Stomach (tissue), 9 donors: ENCODE data around the gene MYLK2. TPM values are rescaled to one million over a fixed set of nuclear protein-coding genes. Genes with fewer than 3 reads are reported as not detected.

Experiments used
- DNase-seq, 2 donors: peaks; one replicate each; pipeline versions ENCODE4 v3.0.0 to v3.0.0-alpha.2; 2013 to 2019
- H3K27ac ChIP-seq, 5 donors: fragments of 200-600 bp in 4 of 5; sonication (generic) in 4 of 5; one replicate each; pipeline ENCODE4 v1.5.1; 2013 to 2019; ENCODE audit warnings: mild to moderate bottlenecking in 1 of 5, moderate library complexity in 1 of 5
- H3K27me3 ChIP-seq, 3 donors: fragments of 200-600 bp; sonication (generic); one replicate each; pipeline ENCODE4 v1.5.1; 2017 to 2019; ENCODE audit warnings: mixed run types in 1 of 3
- H3K36me3 ChIP-seq, 4 donors: fragments of 200-600 bp; sonication (generic); 1 replicate in 3 of 4; 2 replicates in 1 of 4; pipeline ENCODE4 v1.5.1; 2016 to 2019
- H3K4me1 ChIP-seq, 4 donors: fragments of 200-600 bp; sonication (generic); one replicate each; pipeline ENCODE4 v1.5.1; 2016 to 2019
- H3K4me3 ChIP-seq, 4 donors: fragments of 200-600 bp; sonication (generic) in 3 of 4; one replicate each; pipeline ENCODE4 v1.5.1; 2016 to 2019; ENCODE audit warnings: mild to moderate bottlenecking in 1 of 4
- H3K9me3 ChIP-seq, 4 donors: fragments of 200-600 bp; sonication (generic); one replicate each; pipeline ENCODE4 v1.5.1; 2016 to 2019
- CTCF ChIP-seq, 7 experiments: fragments of 450-650 bp in 4 of 7; fragments of 200-600 bp in 3 of 7; sonication (generic) in 3 of 7; IDR thresholded peaks; one replicate each; pipeline ENCODE4 v1.5.1; 2016 to 2019; ENCODE audit warnings: antibody characterized with exemption in 7 of 7, control low read depth in 2 of 7, mild to moderate bottlenecking in 1 of 7
- EP300 ChIP-seq: sonication (generic); formaldehyde crosslinking; IDR thresholded peaks from one replicate; pipeline ENCODE4 v1.6.1; 2017; ENCODE audit warnings: antibody characterized with exemption
- POLR2A ChIP-seq, 4 donors: fragments of 450-650 bp; IDR thresholded peaks; one replicate each; pipeline ENCODE4 v1.6.1; 2016; ENCODE audit warnings: antibody characterized with exemption in 4 of 4, control low read depth in 2 of 4, mild to moderate bottlenecking in 1 of 4, moderate library complexity in 1 of 4
- POLR2AphosphoS5 ChIP-seq, 3 donors: sonication (generic); formaldehyde crosslinking; IDR thresholded peaks; one replicate each; pipeline ENCODE4 v1.6.1; 2016; ENCODE audit warnings: antibody characterized with exemption in 3 of 3
- WGBS, 5 donors: extraction: QIAGEN DNeasy Blood & Tissue Kit in 3 of 5; methylation state at CpG; one replicate each; pipeline versions ENCODE4 v1.1.5 to v1.1.7; 2013 to 2018; 5-methylcytosine and 5-hydroxymethylcytosine counted together
- intact Hi-C: fragments of 100-400 bp; cut with DNase I; formaldehyde crosslinking; loops from one replicate; pipeline ENCODE4 v1.15.1; 2023; ENCODE audit warnings: low total_unique reads
- polyA plus RNA-seq, 3 donors: library from polyadenylated mRNA; stranded (reverse); fragments of 200-250 nt; gene quantifications; one replicate each; pipeline ENCODE4 v1.2.3, GENCODE V29; 2013
- total RNA-seq, 5 donors: library from RNA; depleted of rRNA; stranded (reverse); fragments of >200 nt; gene quantifications; one replicate each; pipeline versions ENCODE4 v1.1.0 to v1.2.3, GENCODE V29; 2014 to 2016
- donor health status: healthy with polysubstance abuse.
- donor health status: Bipolar disorder and iron deficiency.
- donor health status: healthy.

Gene MYLK2
- total and polyA plus RNA-seq, 8 donors = 0.19 to 0.45 (median 0.37) TPM; not detected in 3

- H3K9me3 ChIP-seq = no peaks in the 10 kb centered on the region
- TF ChIP-seq POLR2A (IDR thresholded peaks at IDR 0.05) (no peak), EP300 (no peak), CTCF (IDR thresholded peaks at IDR 0.05) (no peak), POLR2AphosphoS5 (IDR thresholded peaks at IDR 0.05) (no peak)
- intact Hi-C loops = no loop called here
- no peak for DNase-seq
- no peak overlapping the region for H3K27ac ChIP-seq
- 67 to 83% (median 76%) methylated on average over 9 to 12 of the region's 12 CpGs for WGBS, 5 donors
- peaks cover 6 to 24% (median 23%) of the 10 kb centered on the region in 4 donors for H3K4me1 ChIP-seq
- peaks cover 0 to 27% (median 20%) of the 10 kb centered on the region in 3 donors for H3K27me3 ChIP-seq
- peak overlapping the region in 3 of 4 donors; percentile 60 to 93 (median 78) for H3K4me3 ChIP-seq
- H3K36me3 ChIP-seq = no peaks in the 10 kb centered on the region
Measured at GRCh38 chr20:31868853-31869672, 49.9 kb downstream of the MYLK2 start.

GRCh38 chr20:31869673-31869941 is 50.5 kb downstream of the MYLK2 start:
- DNase-seq = no peak
- WGBS, 5 donors = 0 to 19% (median 8%) methylated on average over 1 of the region's 1 CpG
- Histone ChIP-seq H3K36me3 (no peaks in the 10 kb centered on the region), H3K27me3 (peaks cover 0 to 27% (median 20%) of the 10 kb centered on the region in 3 donors), H3K27ac (peak overlapping the region in 2 of 5 donors; percentile 74 to 76), H3K4me3 (peak overlapping the region; percentile 60 to 93 (median 72)), H3K4me1 (peaks cover 6 to 24% (median 23%) of the 10 kb centered on the region in 4 donors), H3K9me3 (no peaks in the 10 kb centered on the region)
- intact Hi-C loops = no loop called here
- TF ChIP-seq EP300 (no peak), POLR2AphosphoS5 (IDR thresholded peaks at IDR 0.05) (no peak), CTCF (IDR thresholded peaks at IDR 0.05) (no peak), POLR2A (IDR thresholded peaks at IDR 0.05) (no peak)

- H3K27me3 ChIP-seq = peaks cover 0 to 27% (median 20%) of the 10 kb centered on the region in 3 donors
- intact Hi-C loops = no loop called here
- DNase-seq = peak; percentile 55 to 78
- H3K9me3 ChIP-seq = no peaks in the 10 kb centered on the region
- H3K27ac ChIP-seq = peak within 1 kb of the TSS; percentile 39 to 76 (median 69)
- WGBS, 5 donors = 0 to 1% (median 0%) methylated on average over 26 to 80 of the region's 80 CpGs
- peaks cover 6 to 24% (median 23%) of the 10 kb centered on the region in 4 donors for H3K4me1 ChIP-seq
- H3K4me3 ChIP-seq = peak within 1 kb of the TSS; percentile 60 to 93 (median 72)
- H3K36me3 ChIP-seq = no peaks in the 10 kb centered on the region
- no peak for TF ChIP-seq CTCF (IDR thresholded peaks at IDR 0.05)
- no peak for TF ChIP-seq EP300
- TF ChIP-seq POLR2A (IDR thresholded peaks at IDR 0.05) = no peak
- no peak for TF ChIP-seq POLR2AphosphoS5 (IDR thresholded peaks at IDR 0.05)
Measured at GRCh38 chr20:31869942-31870725, 51.0 kb downstream of the MYLK2 start, which contains the start of the genes DUSP15 and TTLL9. Gene DUSP15 (minus strand): TSS chr20:31870527. CDS start chr20:31870337, 190 bp downstream. Gene TTLL9 (plus strand): TSS chr20:31870634. CDS start chr20:31871127, 493 bp downstream.
